HG02798 (cell line): ENCODE data around the gene CXCR3.
"Not testable (repeated sequence)": the region's sequence is repeated elsewhere in the genome, so short reads cannot be mapped to it uniquely, and the experiment has no call there.

ENCODE experiments used
- ATAC-seq: cut with Tn5 transposase; IDR thresholded peaks from one replicate; pipeline ENCODE4 v1.9.1; 2021; ENCODE audit warnings: mild to moderate bottlenecking; ENCODE audit not compliant: unreplicated experiment, poor library complexity

CXCR3 gene

GRCh38 chrX:71618303-71618721, at the start of gene CXCR3:
Gene CXCR3 (minus strand): TSS chrX:71618511. CDS start chrX:71618449, 62 bp downstream.
- ATAC-seq = peak; percentile 57

- no peak for ATAC-seq
Observed at GRCh38 chrX:71667328-71668247, 49.3 kb upstream of the CXCR3 start, which contains the start of gene LOC101059915. Gene LOC101059915 (plus strand): TSS chrX:71667546.

GRCh38 chrX:71666240-71667223, 48.2 kb upstream of the CXCR3 start:
- ATAC-seq = no peak

- ATAC-seq = no peak
Observed at GRCh38 chrX:71665747-71666146, 47.4 kb upstream of the CXCR3 start.

GRCh38 chrX:71664889-71665491, 46.7 kb upstream of the CXCR3 start:
- ATAC-seq = no peak

GRCh38 chrX:71664202-71664601, 45.9 kb upstream of the CXCR3 start:
- peak; percentile 64 for ATAC-seq

GRCh38 chrX:71663238-71663637, 44.9 kb upstream of the CXCR3 start:
- ATAC-seq = not testable (repeated sequence)

- ATAC-seq = not testable (repeated sequence)
Observed at GRCh38 chrX:71662654-71663053, 44.3 kb upstream of the CXCR3 start.

- no peak for ATAC-seq
Observed at GRCh38 chrX:71661919-71662318, 43.6 kb upstream of the CXCR3 start.

- no peak for ATAC-seq
Observed at GRCh38 chrX:71660562-71661416, 42.5 kb upstream of the CXCR3 start.

GRCh38 chrX:71659959-71660358, 41.6 kb upstream of the CXCR3 start:
- no peak for ATAC-seq

GRCh38 chrX:71659342-71659741, 41.0 kb upstream of the CXCR3 start:
- ATAC-seq = no peak

GRCh38 chrX:71657267-71657666, 39.0 kb upstream of the CXCR3 start:
- ATAC-seq = no peak

GRCh38 chrX:71653344-71653743, 35.0 kb upstream of the CXCR3 start:
- ATAC-seq = no peak

- ATAC-seq = no peak
Observed at GRCh38 chrX:71652405-71652804, 34.1 kb upstream of the CXCR3 start.

- peak; percentile 87 for ATAC-seq
Observed at GRCh38 chrX:71650333-71650969, 32.1 kb upstream of the CXCR3 start.

- ATAC-seq = not testable (repeated sequence)
Observed at GRCh38 chrX:71644406-71644805, 26.1 kb upstream of the CXCR3 start.

GRCh38 chrX:71640002-71640401, 21.7 kb upstream of the CXCR3 start:
- no peak for ATAC-seq

GRCh38 chrX:71638409-71638808, 20.1 kb upstream of the CXCR3 start:
- no peak for ATAC-seq
